GM18517 (cell line): ENCODE results near the gene POLR1C.
"Not testable (repeated sequence)": the region's sequence is repeated elsewhere in the genome, so short reads cannot be mapped to it uniquely, and the experiment has no call there.

Experiments
- ATAC-seq: cut with Tn5 transposase; IDR thresholded peaks from one replicate; pipeline ENCODE4 v1.9.1; 2021; ENCODE audit warnings: mild to moderate bottlenecking, moderate library complexity; ENCODE audit not compliant: unreplicated experiment

The POLR1C gene

DNA sequence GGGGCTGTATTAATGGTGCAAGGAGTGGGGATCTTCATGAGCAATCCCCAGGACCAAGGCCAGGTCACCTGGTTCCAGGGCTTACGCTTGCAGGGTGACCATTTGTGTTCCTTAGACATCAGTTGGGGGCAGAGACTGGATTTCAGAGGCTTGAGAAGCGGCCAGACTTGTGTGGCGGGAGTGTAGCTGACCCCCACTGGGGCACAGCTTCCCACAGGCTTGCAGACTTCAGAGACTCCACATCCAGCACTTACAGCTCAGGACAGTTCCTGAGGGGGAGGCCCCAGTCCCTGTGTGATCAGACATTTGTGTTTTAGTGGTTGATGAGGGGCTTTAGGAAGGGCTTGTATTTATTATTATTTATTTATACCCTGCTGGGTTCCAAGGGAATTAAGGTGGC lies 24.2 kb upstream of the POLR1C start:
- ATAC-seq, result no peak

DNA sequence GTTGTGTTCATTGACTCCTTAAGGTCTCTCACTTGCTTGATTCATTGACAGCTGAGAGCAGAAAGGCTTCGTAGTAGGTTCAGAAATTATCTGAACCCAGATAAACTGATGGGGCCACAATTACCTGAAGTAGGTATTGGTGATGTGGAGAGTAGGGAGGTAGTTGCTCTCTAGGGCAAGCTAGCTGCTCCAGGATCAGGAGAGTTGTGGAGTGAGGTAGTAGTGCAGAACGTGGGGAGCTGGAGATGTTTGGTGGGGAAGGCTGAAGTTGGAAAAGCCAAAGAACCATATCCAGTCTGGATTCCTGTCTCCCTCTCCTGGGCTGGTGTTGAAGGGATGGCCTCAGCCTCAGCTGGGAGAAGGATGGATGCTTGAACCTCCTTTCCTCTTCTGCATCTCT lies 23.7 kb upstream of the POLR1C start:
- no peak for ATAC-seq

DNA sequence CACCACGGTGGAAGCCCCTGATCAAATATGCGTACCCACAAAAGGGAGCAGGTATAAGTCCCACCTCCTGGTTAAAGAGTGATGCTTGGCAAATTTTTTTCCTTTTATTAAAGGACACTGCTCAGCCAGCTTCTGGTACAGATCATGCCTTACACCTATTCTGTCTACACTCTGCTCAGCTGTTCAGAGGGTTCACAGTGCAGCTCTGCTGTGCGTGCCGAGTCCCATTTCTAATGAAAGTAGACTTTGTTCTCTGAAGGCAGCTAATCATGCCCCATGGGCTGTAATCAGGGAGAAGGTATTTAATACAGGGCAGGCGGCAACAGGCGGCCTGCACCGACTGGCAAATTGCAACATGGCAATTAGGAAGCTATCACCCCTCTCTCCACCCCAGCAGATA lies 23.1 kb upstream of the POLR1C start:
- no peak for ATAC-seq

DNA sequence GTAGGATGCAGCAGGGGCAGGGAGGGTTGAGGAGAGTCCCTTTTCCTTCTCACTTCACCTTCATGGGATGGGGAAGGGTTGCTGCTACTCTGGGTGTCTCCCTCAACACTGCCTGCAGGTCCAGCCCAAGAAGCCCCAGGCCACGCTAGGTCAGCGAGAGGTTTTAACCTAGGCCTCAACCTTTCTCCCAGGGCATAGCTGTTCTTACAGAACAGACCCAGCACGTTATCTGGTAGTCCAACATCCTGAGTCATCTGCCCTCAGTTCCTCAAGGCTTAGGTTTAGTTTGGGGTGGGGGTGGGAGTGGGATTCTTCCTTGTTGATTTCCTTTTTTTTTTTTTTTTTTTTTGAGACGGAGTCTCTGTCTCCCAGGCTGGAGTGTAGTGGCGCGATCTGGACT lies 22.6 kb upstream of the POLR1C start:
- ATAC-seq, result no peak

DNA sequence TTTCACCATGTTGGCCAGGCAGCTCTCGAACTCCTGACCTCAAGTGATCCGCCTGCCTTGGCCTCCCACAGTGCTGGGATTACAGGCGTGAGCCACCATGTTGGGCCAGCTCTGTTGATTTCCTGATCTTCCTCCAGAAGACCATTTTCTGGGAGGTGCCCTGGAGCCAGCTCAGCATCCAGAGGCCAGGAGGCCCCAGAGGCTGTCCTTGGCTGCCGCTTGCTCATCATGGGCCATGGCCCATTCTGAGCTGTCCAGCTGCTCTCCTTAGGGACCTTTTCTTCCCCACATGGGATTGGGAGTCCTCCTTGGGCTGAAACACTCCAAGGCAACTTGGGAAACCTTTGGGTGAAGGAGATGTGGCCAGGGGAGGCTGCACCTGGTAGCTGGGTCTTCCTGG lies 22.1 kb upstream of the POLR1C start:
- ATAC-seq, result no peak

DNA sequence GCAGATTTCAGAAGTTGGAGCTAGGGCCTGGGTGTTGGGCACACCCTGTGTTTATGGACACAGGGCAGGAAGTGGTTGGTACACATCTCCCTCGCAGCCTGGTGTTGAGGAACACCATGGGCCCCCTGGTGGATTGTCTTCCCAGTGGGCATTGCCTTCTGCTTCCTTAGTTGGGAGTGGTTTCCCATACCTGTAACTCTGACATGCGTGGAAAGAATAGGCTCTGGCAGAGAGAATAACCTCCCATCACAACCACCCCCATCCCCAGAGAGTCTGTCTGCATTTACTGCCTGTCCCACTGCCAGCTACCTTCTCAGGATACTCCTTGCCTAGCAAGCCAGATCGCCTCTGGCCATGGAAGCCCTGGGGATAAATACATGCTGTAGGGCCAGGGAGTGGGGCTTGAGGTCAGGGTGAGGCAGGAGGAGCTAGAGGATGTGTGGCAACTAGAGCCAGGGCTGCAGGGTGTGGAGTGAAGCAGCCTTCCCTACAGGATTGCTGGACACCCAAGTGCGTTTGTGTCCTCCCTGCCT lies 21.4 kb upstream of the POLR1C start:
- ATAC-seq, result no peak

DNA sequence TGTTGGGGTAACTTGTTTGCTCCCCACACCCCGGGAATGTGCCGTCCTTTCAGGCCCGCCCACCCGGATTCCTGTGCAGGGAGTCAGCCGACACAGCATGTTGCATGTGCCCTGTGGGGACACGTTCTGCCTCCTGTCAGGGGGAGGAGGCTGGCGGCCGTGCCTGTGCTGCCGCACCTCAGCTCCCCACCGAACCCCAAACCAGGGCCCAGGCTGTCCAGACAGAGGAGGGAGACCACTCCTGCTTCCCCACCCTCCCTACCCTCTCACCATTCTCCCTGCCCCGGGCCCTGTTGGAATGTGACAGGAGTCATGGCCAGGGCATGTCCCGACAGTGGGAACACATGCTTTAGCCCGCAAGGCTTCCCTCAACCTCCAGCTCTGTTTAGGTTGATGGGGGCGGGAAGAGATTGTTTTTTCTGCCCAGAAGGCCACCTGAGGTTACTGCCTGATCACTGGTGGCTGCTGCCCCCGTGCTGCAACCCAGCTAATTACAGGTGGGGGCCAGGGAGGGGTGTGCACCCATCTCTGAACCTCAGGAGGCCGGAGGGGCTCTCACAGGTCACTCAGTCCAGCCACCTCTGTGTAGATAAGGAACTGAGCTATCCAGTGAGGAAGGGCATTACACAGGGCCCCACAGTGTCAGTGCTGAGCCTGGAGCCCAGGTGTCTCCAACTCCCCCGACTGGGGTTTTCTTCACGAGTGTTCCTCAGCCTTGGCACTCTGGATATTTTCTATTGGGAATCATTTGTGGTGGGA lies 20.3 kb upstream of the POLR1C start:
- no peak for ATAC-seq

DNA sequence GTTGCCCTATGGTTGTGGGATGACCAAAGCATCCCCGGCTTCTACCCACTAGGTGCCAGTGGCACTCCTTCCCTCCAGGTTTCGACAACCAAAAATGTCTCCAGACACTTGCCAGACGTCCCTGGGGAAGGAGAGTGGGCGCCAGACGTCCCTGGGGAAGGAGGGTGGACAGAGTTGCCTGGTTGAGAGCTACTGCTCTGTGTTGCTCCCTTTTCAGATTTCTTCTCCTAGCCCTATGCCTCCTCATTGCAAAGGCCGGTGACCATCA lies 19.8 kb upstream of the POLR1C start:
- no peak for ATAC-seq

DNA sequence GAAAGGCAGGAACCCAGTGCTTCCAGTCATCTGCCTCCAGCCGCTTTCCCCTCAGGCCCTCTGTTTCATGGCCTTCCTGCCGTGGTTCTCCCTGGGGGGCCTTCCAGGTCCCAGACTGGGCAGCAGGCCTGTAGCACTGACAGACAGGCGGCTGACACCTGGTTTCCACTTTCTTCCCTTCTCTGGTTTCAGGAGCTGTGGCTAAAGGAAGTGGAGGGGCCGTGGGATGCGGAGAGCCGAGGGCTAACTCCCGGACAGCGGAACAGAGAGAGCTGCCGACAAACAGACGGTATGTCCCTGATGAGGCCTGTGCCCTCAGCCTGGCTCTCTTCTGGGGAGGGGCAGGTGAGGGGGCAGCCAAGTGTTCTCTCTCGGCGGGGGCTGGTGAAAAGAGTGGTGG lies 19.2 kb upstream of the POLR1C start:
- no peak for ATAC-seq

DNA sequence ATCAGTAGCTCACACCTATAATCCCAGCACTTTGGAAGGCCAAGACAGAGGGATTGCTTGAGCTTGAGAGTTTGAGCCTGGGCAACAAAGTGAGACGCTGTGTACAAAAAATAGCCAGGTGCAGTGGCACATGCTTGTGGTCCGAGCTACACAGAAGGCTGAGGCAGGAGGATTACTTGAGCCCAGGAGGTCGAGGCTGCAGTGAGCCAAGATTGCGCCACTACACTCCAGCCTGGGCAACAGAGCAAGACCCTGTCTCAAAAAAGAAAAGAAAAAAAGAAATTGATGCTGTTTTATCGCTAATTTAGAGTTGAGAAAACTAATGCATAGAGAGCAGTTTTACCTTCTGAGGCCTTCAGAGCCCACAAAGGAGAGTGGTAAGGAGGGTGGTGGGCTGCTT lies 18.6 kb upstream of the POLR1C start:
- not testable (repeated sequence) for ATAC-seq

DNA sequence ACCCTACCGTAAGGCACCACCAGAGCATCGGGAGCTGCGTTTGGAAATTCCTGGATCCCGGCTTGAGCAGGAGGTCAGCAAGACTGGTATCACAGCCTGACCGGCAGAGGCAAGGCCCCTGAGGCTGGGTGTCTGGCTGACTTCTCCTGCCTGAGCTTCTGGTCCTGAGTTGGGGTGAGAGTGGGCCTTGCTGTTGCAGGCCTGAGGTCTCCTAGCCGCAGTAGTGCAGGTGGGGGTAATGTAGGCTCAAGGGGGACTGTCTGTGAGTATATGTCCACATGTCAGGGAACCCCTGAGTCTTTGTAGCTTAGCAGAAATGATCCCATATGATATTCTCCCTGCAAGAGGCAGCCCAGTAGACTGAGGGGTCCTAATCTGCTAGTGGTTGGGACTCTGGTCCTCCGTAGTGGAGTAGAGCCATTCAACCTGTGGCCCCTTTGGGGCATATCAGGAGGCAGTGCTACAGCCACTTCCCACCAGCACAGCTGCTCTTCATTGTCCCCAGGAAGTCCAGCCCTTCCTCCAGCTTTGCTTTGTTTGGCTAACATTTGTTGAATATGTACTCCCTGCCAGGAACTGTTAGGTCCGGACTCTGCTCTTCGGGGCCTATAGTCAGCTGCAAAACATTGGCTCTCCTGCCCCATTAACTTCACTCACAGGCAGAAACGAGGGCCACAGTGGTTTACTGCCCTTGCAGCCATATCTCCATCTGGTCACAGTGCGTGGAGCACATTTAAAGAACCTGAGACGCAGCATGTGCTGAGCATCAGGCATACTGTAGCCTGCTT lies 17.7 kb upstream of the POLR1C start:
- no peak for ATAC-seq

DNA sequence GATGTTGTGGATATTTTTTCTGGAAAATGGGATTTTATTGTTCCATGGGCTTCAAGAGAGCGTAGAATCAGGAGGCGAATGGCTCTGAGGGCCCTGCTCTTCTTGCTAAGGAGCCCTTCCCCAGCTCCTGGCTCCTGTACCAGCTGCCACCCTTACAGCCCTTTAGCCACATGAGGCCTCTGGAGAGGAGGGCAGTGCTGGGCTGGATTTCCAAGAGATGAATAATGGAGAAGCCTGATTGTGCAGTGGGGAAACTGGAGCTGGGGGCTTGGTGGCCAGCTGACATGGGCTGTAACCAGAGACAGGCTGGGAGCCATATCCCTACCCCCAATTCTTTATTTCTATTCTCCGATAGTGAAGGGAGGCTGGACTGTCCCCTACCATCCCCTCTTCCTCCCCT lies 16.0 kb upstream of the POLR1C start:
- ATAC-seq, result no peak

DNA sequence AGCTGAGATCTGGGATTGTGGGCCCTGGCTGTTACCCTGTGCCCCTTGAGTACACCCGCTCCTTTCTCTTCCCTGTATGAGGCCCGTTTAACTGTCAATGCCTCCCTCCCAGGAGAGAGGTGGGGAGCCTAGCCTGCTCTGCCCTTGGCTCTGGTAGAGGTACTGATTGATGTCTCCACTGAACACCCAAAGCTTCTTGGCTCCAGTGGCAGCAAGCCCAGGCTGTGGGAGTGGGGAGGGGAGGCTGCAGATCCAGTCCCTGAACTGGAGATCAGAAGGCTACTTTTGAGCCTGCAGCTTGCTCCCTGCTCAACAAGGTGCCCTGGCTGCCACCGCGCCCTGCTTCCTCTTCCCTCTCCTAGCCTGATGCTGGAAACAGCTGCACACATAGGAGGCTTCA lies 14.2 kb upstream of the POLR1C start:
- no peak for ATAC-seq

DNA sequence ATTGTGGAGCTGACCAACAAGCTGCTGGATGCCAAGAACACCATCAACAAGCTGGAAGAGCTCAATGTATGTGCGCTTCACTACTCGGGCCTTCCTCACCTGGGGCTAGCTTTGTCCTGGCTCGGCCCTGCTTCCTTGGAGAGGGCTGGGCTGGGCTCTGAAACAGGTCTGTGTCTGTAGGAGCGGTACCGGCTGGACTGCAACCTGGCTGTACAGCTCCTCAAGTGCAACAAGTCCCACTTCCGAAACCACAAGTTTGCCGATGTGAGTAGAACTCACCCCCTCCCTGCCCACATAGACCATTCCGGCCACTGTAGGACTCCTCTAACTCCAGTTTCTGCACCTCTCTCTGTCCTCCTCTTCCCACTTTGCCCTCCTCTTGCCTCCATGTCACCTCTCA lies 13.4 kb upstream of the POLR1C start:
- no peak for ATAC-seq

DNA sequence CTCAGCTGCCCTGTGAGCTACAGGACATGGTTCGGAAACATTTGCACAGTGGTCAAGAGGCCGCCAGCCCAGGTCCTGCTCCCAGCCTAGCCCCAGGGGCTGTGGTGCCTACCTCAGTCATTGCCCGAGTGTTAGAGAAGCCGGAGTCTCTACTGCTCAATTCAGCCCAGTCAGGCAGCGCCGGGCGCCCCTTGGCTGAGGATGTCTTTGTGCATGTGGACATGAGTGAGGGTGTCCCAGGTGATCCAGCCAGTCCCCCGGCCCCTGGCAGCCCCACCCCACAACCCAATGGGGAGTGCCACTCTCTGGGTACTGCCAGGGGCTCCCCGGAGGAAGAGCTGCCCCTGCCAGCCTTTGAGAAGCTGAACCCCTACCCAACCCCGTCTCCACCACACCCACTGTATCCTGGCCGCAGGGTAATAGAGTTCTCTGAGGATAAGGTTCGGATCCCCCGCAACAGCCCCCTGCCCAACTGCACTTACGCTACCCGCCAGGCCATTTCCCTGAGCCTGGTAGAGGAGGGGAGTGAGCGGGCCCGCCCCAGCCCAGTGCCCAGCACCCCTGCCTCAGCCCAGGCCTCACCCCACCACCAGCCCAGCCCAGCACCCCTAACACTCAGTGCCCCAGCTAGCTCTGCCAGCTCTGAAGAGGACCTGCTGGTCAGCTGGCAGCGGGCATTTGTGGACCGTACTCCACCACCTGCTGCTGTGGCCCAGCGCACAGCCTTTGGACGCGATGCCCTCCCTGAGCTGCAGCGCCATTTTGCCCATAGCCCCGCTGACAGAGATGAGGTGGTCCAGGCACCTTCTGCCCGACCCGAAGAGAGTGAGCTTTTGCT lies 11.9 kb upstream of the POLR1C start:
- no peak for ATAC-seq

DNA sequence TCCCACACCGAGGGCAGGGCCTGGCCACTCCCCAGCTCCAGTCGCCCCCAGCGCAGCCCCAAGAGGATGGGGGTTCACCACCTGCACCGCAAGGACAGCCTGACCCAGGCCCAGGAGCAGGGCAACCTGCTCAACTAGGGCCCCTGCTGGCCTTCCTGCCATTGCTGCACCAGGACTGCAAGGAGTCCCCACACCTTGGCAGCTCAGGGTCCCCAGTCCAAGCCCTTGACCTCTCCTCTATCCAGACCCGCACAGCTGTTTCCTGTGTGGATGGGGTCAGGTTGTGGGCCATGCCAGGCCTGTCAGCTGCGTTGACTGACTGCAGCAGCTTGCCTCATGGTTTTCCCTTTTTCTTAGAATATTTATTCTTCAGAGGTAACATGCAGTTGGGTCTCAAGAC lies 11.2 kb upstream of the POLR1C start:
- no peak for ATAC-seq

DNA sequence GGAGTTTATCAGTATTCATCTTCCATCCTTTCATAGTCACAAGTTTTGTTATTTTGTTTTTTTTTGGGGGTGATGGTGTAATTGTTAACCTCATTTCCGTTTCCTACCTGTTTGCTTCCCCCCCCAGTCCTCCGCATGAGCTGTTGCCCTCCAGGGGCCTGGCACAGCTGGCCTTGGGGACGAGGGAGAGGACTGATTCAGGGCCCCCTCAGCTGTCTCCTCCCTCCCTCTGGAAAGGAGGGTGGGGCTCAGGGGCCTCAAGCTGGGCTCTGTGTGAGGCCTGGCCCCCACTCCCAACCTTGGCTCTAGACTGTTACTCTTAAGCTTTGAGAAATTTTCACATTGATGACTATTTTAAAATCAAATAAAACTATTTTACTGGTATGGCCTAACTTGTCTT lies 10.7 kb upstream of the POLR1C start:
- ATAC-seq, result no peak

DNA sequence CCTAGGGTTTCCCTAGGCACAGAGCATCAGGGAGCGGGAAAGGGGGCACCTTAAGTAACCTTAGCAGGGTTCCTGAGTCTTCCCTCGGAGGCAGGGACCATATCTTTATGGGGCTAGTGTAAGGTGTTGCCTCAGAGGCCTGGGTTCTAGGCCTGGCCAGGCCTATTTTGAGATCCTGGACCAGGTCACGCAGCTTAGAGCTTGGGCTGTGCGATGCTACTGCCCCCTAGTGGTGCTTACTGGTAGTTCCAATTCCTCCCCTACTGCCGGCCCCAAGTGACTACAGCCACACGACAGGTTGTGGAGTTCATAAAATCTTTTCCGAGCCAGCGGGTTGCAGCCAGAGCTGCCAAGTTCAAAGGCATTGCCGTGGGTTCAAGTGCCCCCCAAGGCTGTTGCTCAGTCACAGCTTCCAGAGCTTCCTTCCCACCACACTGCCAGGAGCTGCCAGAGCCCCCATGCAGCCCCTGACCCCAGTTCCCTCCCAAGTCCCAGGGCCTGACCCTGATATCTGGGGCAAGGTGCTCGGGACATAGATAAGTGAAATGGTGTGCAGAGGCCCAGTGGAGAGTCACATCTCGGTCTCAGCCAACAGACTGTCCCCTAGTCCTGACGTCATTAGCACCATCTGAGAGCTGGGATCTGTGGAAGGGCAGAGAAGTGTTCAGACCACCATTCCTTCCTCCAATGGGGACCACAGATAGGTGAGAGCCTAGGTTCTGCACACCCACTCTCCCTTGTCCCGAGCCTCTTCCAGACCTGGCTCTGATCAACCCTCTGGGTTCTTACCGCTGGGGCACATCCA lies 10.0 kb upstream of the POLR1C start:
- ATAC-seq, result peak; percentile 57

DNA sequence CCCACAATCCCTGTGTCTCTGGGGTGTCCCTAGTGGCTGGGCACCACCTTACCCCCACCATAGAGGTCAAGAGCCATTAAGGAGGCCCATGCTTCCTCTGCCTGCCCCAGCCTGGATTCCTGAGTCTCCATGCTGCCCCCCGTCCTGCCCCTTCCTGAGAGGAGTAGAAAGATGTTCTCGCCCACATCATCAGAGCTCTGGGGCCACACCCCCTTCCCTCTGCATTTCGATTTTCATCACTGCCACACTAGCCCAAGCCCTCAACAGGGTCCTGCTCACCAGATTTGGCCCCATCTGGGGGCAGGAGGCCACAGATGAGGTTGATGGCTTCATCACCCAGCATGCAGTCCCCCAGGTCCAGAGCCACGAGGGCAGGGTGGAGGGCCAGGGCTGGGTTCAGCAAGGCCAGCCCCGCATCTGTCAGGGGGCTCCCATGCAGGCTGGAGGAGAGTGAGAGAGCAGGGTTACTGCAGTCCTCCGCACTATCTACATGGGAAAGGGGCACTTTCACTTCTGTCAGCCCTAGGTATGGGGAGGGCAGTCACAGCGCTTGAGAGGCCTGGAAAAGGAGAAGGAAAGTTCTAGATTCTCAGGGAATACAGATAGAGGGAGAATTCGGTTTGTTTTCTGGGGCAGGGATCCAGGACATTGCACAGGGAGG lies 8.3 kb upstream of the POLR1C start:
- ATAC-seq, result no peak
